OCI-LY1 (cell line): Measurements from ENCODE around the gene SLC2A4RG.

Source experiments
- H2AFZ ChIP-seq: fragments of 200-600 bp; sonication (generic), shearing (Covaris generic); 2 replicates; pipeline ENCODE4 v1.6.0; 2014; ENCODE audit warnings: antibody characterized with exemption, mild to moderate bottlenecking, low read length
- H3F3A ChIP-seq: fragments of 200-600 bp; sonication (generic), shearing (Covaris generic); 2 replicates; pipeline ENCODE4 v1.6.0; 2014; ENCODE audit warnings: mild to moderate bottlenecking, antibody characterized with exemption, low read length, moderate library complexity; ENCODE audit not compliant: insufficient read depth
- H3K27ac ChIP-seq: fragments of 200-600 bp; sonication (generic); 2 replicates; pipeline ENCODE4 v1.5.1; 2014; ENCODE audit warnings: low read length, mixed run types, mild to moderate bottlenecking, low read depth; ENCODE audit not compliant: poor library complexity, severe bottlenecking
- H3K27me3 ChIP-seq: fragments of 200-600 bp; sonication (generic); 2 replicates; pipeline ENCODE4 v1.6.0; 2014; ENCODE audit warnings: antibody characterized with exemption, mild to moderate bottlenecking, low read length, moderate library complexity; ENCODE audit not compliant: insufficient read depth
- H3K36me3 ChIP-seq: fragments of 200-600 bp; sonication (generic); 2 replicates; pipeline ENCODE4 v1.6.1; 2014; ENCODE audit warnings: mild to moderate bottlenecking, antibody characterized with exemption, low read length, moderate library complexity, mixed read lengths; ENCODE audit not compliant: insufficient read depth
- H3K4me1 ChIP-seq: fragments of 200-600 bp; sonication (generic); 2 replicates; pipeline ENCODE4 v1.5.1; 2014; ENCODE audit warnings: mild to moderate bottlenecking, low read length, moderate library complexity; ENCODE audit not compliant: insufficient read depth, severe bottlenecking
- H3K4me2 ChIP-seq: fragments of 200-600 bp; sonication (generic), shearing (Covaris generic); 2 replicates; pipeline ENCODE4 v1.6.1; 2014; ENCODE audit warnings: low read length
- H3K4me3 ChIP-seq: fragments of 200-600 bp; sonication (generic); 2 replicates; pipeline ENCODE4 v1.5.1; 2014; ENCODE audit warnings: low read length, low read depth, mild to moderate bottlenecking, mixed read lengths; ENCODE audit not compliant: poor library complexity, severe bottlenecking
- H3K79me2 ChIP-seq: fragments of 200-600 bp; shearing (Covaris generic); 2 replicates; pipeline ENCODE4 v1.6.1; 2016; ENCODE audit warnings: mixed run types, low read length, mixed read lengths; ENCODE audit not compliant: insufficient read depth
- H3K9ac ChIP-seq: fragments of 200-600 bp; sonication (generic), shearing (Covaris generic); 2 replicates; pipeline ENCODE4 v1.6.1; 2014; ENCODE audit warnings: mild to moderate bottlenecking, low read length, mixed read lengths
- H3K9me2 ChIP-seq: fragments of 200-600 bp; sonication (generic), shearing (Covaris generic); 2 replicates; pipeline ENCODE4 v1.6.1; 2014; ENCODE audit warnings: low read depth, mild to moderate bottlenecking, low read length, mixed read lengths
- H3K9me3 ChIP-seq: fragments of 200-600 bp; shearing (Covaris generic); 2 replicates; pipeline ENCODE4 v1.6.1; 2014; ENCODE audit warnings: low read length, mixed read lengths
- H4K20me1 ChIP-seq: fragments of 200-600 bp; sonication (generic), shearing (Covaris generic); 2 replicates; pipeline ENCODE4 v1.6.0; 2016; ENCODE audit warnings: mild to moderate bottlenecking, low read length; ENCODE audit not compliant: insufficient read depth
- EZH2 ChIP-seq: fragments of 200-600 bp; sonication (generic), shearing (Covaris generic); IDR thresholded peaks from 2 replicates; pipeline ENCODE4 v1.8.0; 2017; ENCODE audit warnings: borderline replicate concordance, mixed run types, mild to moderate bottlenecking, antibody characterized with exemption, low read length, moderate library complexity, mixed read lengths
- TF ChIP-seq, protein P1 (sequence below): fragments of 200-600 bp; sonication (generic), shearing (Covaris generic); IDR thresholded peaks from 2 replicates; pipeline ENCODE4 v1.5.1; 2017; ENCODE audit warnings: mild to moderate bottlenecking, antibody characterized with exemption, low read length, moderate library complexity, mixed read lengths

SLC2A4RG gene

DNA sequence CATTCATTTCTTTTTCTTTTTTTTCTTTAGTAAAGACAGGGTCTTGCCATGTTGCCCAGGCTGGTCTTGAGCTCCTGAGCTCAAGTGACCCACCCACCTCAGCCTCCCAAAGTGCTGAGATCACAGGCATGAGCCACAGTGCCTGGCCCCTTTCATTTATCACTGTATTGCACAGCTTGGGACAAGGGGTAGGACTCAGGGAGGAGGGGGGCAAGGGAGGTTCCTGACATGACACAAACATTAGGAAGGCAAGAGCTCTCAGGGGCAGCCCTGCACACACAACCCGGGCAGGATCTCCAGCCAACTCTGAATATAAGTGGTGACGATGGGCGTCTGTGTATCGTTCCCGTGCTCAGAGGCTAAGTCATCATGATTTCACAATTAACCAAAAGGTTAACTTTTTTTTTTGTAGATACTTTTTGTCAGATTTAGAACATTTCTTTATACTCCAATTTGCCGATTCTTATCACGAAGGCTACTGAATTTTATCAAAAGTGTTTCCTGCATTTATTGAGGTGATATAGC lies 19.9 kb downstream of the SLC2A4RG start:
- no peaks in the 10 kb centered on the region for H3K36me3 ChIP-seq
- H3F3A ChIP-seq: no peaks in the 10 kb centered on the region
- TF ChIP-seq, protein P1, sequence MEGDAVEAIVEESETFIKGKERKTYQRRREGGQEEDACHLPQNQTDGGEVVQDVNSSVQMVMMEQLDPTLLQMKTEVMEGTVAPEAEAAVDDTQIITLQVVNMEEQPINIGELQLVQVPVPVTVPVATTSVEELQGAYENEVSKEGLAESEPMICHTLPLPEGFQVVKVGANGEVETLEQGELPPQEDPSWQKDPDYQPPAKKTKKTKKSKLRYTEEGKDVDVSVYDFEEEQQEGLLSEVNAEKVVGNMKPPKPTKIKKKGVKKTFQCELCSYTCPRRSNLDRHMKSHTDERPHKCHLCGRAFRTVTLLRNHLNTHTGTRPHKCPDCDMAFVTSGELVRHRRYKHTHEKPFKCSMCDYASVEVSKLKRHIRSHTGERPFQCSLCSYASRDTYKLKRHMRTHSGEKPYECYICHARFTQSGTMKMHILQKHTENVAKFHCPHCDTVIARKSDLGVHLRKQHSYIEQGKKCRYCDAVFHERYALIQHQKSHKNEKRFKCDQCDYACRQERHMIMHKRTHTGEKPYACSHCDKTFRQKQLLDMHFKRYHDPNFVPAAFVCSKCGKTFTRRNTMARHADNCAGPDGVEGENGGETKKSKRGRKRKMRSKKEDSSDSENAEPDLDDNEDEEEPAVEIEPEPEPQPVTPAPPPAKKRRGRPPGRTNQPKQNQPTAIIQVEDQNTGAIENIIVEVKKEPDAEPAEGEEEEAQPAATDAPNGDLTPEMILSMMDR: no peak
- no peak for TF ChIP-seq EZH2
- no peaks in the 10 kb centered on the region for H4K20me1 ChIP-seq
- no peaks in the 10 kb centered on the region for H3K79me2 ChIP-seq
- H3K9me3 ChIP-seq: no peaks in the 10 kb centered on the region
- H3K4me1 ChIP-seq: no peaks in the 10 kb centered on the region
- no peak overlapping the region for H3K4me3 ChIP-seq
- no peaks in the 10 kb centered on the region for H3K9me2 ChIP-seq
- H3K27me3 ChIP-seq: peaks cover 12% of the 10 kb centered on the region; the same call in 1 of the 2 replicates
- H3K27ac ChIP-seq: no peak overlapping the region
- no peak overlapping the region for H3K4me2 ChIP-seq
- H3K9ac ChIP-seq: no peak overlapping the region
- no peak overlapping the region for H2AFZ ChIP-seq

DNA sequence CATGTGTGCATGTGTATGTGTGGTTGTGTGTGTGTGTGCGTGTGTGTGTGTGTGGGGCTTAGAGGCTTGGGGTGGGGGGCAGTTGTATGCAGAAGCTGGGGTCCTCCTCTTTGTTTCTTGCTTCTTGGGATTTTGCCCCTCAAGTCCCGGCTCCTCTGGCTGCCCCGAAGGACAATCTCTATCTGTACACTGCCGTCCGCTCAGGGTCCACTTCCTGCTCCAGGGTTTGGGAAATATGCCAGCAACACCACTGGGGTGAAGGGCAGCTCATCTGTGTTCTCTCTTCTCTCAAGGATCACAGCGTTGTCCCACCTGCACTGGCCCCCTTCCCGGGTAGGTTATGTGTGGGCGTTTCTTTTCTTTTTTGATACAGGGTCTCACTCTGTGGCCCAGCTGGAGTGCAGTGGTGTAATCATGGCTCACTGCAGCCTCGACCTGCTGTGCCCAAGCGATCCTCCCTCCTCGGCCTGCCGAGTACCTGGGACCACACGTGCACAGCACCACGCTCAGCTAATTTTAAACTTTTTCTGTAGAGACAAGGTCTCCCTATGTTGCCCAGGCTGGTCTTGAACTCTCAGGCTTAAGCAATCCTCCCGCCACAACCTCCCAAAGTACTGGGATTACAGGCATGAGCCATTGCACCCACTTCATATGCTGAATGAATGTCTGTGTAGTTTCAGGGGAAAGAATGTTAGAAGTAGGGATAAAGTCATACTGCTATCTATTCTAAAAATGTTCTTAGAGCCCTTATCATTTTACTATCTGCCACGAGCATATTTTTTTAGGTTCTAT lies 25.7 kb downstream of the SLC2A4RG start:
- no peak overlapping the region for H3K4me3 ChIP-seq
- H3K27me3 ChIP-seq: 0 out of 2 replicates have a peak, but pooled peaks cover 4% of the 10 kb centered on the region
- no peaks in the 10 kb centered on the region for H3K36me3 ChIP-seq
- H3K27ac ChIP-seq: no peak overlapping the region
- H3K79me2 ChIP-seq: no peaks in the 10 kb centered on the region
- H3K9ac ChIP-seq: no peak overlapping the region
- no peaks in the 10 kb centered on the region for H4K20me1 ChIP-seq
- no peaks in the 10 kb centered on the region for H3K9me3 ChIP-seq
- H3K9me2 ChIP-seq: no peaks in the 10 kb centered on the region
- no peaks in the 10 kb centered on the region for H3F3A ChIP-seq
- H3K4me2 ChIP-seq: no peak overlapping the region
- no peaks in the 10 kb centered on the region for H3K4me1 ChIP-seq
- no peak overlapping the region for H2AFZ ChIP-seq
- no peak for TF ChIP-seq EZH2

DNA sequence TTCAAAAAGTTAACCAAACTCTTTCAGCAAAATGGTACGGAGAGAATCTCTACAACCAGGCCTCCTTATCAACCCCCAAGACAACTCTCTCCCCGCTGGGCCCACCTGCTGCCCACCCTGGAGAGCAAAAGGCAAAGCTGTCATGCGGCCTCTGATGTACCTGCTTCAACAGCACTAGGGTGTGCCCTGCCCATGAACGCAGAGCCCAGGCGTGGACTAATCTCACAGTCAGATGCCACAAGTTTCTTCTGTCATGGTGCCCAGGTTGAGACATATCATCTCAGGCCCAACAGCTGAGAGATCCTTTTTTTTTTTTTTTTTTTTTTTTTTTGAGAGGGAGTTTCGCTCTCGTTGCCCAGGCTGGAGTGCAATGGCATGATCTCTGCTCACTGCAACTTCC lies 26.3 kb downstream of the SLC2A4RG start:
- Histone ChIP-seq H3K4me3 (no peak overlapping the region), H3F3A (no peaks in the 10 kb centered on the region), H3K9me2 (no peaks in the 10 kb centered on the region), H4K20me1 (no peaks in the 10 kb centered on the region), H3K4me1 (no peaks in the 10 kb centered on the region), H2AFZ (no peak overlapping the region), H3K9me3 (no peaks in the 10 kb centered on the region), H3K36me3 (no peaks in the 10 kb centered on the region), H3K27me3 (0 out of 2 replicates have a peak, but pooled peaks cover 4% of the 10 kb centered on the region), H3K27ac (no peak overlapping the region), H3K79me2 (no peaks in the 10 kb centered on the region), H3K4me2 (no peak overlapping the region), H3K9ac (no peak overlapping the region)
- TF ChIP-seq, protein P1: no peak
- no peak for TF ChIP-seq EZH2
